CD8-positive, alpha-beta memory T cell (primary cell): ENCODE data around the gene TMEM121B. TPM values are rescaled to one million over a fixed set of nuclear protein-coding genes. Genes with fewer than 3 reads are reported as not detected.

ENCODE experiments used
- CTCF ChIA-PET: fragments of 350-600 bp; sonication (Branson Sonifier 250); formaldehyde crosslinking; loops from one replicate; lab custom pipeline; 2021; ENCODE audit warnings: antibody characterized with exemption; lab: Charles Lee
- POLR2A ChIA-PET: fragments of 350-600 bp; sonication (Branson Sonifier 250); formaldehyde crosslinking; loops from one replicate; lab custom pipeline; 2021; ENCODE audit warnings: antibody characterized with exemption; lab: Charles Lee
- DNase-seq, 5 donors: peaks; one replicate each; pipeline versions ENCODE4 v3.0.0 to v3.0.0-alpha.2; 2020 to 2022; ENCODE audit warnings: mixed read lengths in 1 of 5
- H3K27ac ChIP-seq: one replicate; pipeline ENCODE4 v1.7.0; 2013; ENCODE audit warnings: low read depth, mild to moderate bottlenecking, low read length, moderate library complexity
- H3K27me3 ChIP-seq: 2 replicates; pipeline ENCODE4 v1.7.0; 2013; ENCODE audit warnings: low read length, mild to moderate bottlenecking; ENCODE audit not compliant: insufficient read depth, poor library complexity, severe bottlenecking
- H3K36me3 ChIP-seq: 2 replicates; pipeline ENCODE4 v1.7.0; 2013; ENCODE audit warnings: mild to moderate bottlenecking, low read length, moderate library complexity; ENCODE audit not compliant: insufficient read depth
- H3K4me1 ChIP-seq: 2 replicates; pipeline ENCODE4 v1.7.0; 2013; ENCODE audit warnings: mild to moderate bottlenecking, low read length, moderate library complexity; ENCODE audit not compliant: insufficient read depth
- H3K4me3 ChIP-seq: 2 replicates; pipeline ENCODE4 v1.7.0; 2013; ENCODE audit warnings: mild to moderate bottlenecking, low read length
- H3K9me3 ChIP-seq: 2 replicates; pipeline ENCODE4 v1.7.0; 2013; ENCODE audit warnings: mild to moderate bottlenecking, low read length
- H3K27ac Mint-ChIP-seq, 8 donors: one replicate each; pipeline ENCODE4 v1.8.0; 2020 to 2021; ENCODE audit warnings: mixed read lengths in 8 of 8, mild to moderate bottlenecking in 6 of 8, inconsistent platforms in 3 of 8, moderate library complexity in 3 of 8
- H3K27me3 Mint-ChIP-seq, 2 donors: one replicate each; pipeline ENCODE4 v1.8.0; 2020 to 2021; ENCODE audit warnings: mixed read lengths in 2 of 2, mild to moderate bottlenecking in 1 of 2, moderate library complexity in 1 of 2
- H3K36me3 Mint-ChIP-seq, 3 donors: one replicate each; pipeline ENCODE4 v1.8.0; 2020 to 2021; ENCODE audit warnings: mixed read lengths in 3 of 3, inconsistent platforms in 1 of 3, mild to moderate bottlenecking in 1 of 3
- H3K4me1 Mint-ChIP-seq, 3 donors: one replicate each; pipeline ENCODE4 v1.8.0; 2020 to 2021; ENCODE audit warnings: mixed read lengths in 3 of 3, inconsistent platforms in 1 of 3, mild to moderate bottlenecking in 1 of 3
- H3K4me3 Mint-ChIP-seq, 7 donors: one replicate each; pipeline ENCODE4 v1.8.0; 2020 to 2021; ENCODE audit warnings: mixed read lengths in 7 of 7, mild to moderate bottlenecking in 6 of 7, moderate library complexity in 4 of 7, inconsistent platforms in 2 of 7
- H3K9me3 Mint-ChIP-seq, 5 donors: one replicate each; pipeline ENCODE4 v1.8.0; 2020 to 2022; ENCODE audit warnings: mixed read lengths in 5 of 5, mild to moderate bottlenecking in 3 of 5, moderate library complexity in 2 of 5, inconsistent platforms in 1 of 5
- polyA plus RNA-seq: library from polyadenylated mRNA; unstranded; fragments of 300-500 nt; fragmentation: Illumina TruSeq; gene quantifications from one replicate; pipeline ENCODE4 v1.2.3, GENCODE V29; 2021
- total RNA-seq, 2 experiments: library from RNA; stranded (reverse); gene quantifications; one replicate each; pipeline ENCODE4 v1.2.3, GENCODE V29; 2021

TMEM121B gene
- total and polyA plus RNA-seq, 3 experiments from 2014 or later = 0.11 to 0.15 TPM; not detected in 1

- no peaks in the 10 kb centered on the region for H3K27me3 Mint-ChIP-seq
- peaks cover 0 to 1% (median 0%) of the 10 kb centered on the region in 3 donors for H3K36me3 Mint-ChIP-seq
- Histone ChIP-seq H3K36me3 (no peaks in the 10 kb centered on the region), H3K27me3 (no peaks in the 10 kb centered on the region), H3K4me3 (peak within 1 kb of the TSS; percentile 80), H3K27ac (peak within 1 kb of the TSS; percentile 61), H3K9me3 (no peaks in the 10 kb centered on the region), H3K4me1 (peaks cover 34% of the 10 kb centered on the region)
- peak within 1 kb of the TSS; percentile 46 to 85 (median 72) for H3K27ac Mint-ChIP-seq
- DNase-seq = peak; percentile 80 to 91 (median 86)
- CTCF ChIA-PET = interaction anchor here (1.0 to 7.5 kb wide), 3 partner anchors 14 to 343 kb away, joined by 3 to 76 read pairs (median 3); no protein-coding TSS in a partner anchor
- H3K4me1 Mint-ChIP-seq = peaks cover 25 to 42% (median 39%) of the 10 kb centered on the region in 3 donors
- H3K9me3 Mint-ChIP-seq = no peaks in the 10 kb centered on the region
- POLR2A ChIA-PET = interaction anchor here (0.6 to 0.7 kb wide), 2 partner anchors 12 to 70 kb away, joined by 3 read pairs; no protein-coding TSS in a partner anchor
- H3K4me3 Mint-ChIP-seq = peak within 1 kb of the TSS; percentile 81 to 92 (median 85)
These were observed 37.7 kb upstream of the TMEM121B start, which contains the start of gene HDHD5 for GRCh38 chr22:17158568-17159503. TSS of gene HDHD5 (minus strand) at chr22:17159277. CDS start at chr22:17159251, 26 bp downstream.

- Histone ChIP-seq H3K4me1 (peaks cover 34% of the 10 kb centered on the region), H3K27ac (peak overlapping the region; percentile 61), H3K27me3 (no peaks in the 10 kb centered on the region), H3K4me3 (peak overlapping the region; percentile 80), H3K36me3 (no peaks in the 10 kb centered on the region), H3K9me3 (no peaks in the 10 kb centered on the region)
- no peaks in the 10 kb centered on the region for H3K9me3 Mint-ChIP-seq
- H3K36me3 Mint-ChIP-seq = peaks cover 0 to 1% (median 0%) of the 10 kb centered on the region in 3 donors
- peak overlapping the region; percentile 77 to 92 (median 85) for H3K4me3 Mint-ChIP-seq
- ChIA-PET POLR2A (interaction anchor here (0.7 kb wide), 1 partner anchor 13 kb away, joined by 3 read pairs; no protein-coding TSS in a partner anchor), CTCF (interaction anchor here (0.9 to 7.5 kb wide), 5 partner anchors 12 to 343 kb away, joined by 3 to 76 read pairs (median 3); no protein-coding TSS in a partner anchor)
- H3K4me1 Mint-ChIP-seq = peaks cover 28 to 46% (median 39%) of the 10 kb centered on the region in 3 donors
- H3K27ac Mint-ChIP-seq = peak overlapping the region in 6 of 8 donors; percentile 10 to 79 (median 57)
- no peaks in the 10 kb centered on the region for H3K27me3 Mint-ChIP-seq
- DNase-seq = no peak
These were observed 37.0 kb upstream of the TMEM121B start for GRCh38 chr22:17158176-17158567.

- no peak for DNase-seq
- H3K27me3 Mint-ChIP-seq = no peaks in the 10 kb centered on the region
- H3K4me3 Mint-ChIP-seq = peak overlapping the region; percentile 77 to 92 (median 85)
- H3K27me3 ChIP-seq = no peaks in the 10 kb centered on the region
- H3K4me1 Mint-ChIP-seq = peaks cover 28 to 49% (median 39%) of the 10 kb centered on the region in 3 donors
- H3K4me3 ChIP-seq = no peak overlapping the region
- H3K9me3 Mint-ChIP-seq = no peaks in the 10 kb centered on the region
- H3K27ac ChIP-seq = no peak overlapping the region
- CTCF ChIA-PET = interaction anchor here (0.8 to 7.5 kb wide), 5 partner anchors 12 to 344 kb away, joined by 3 to 76 read pairs (median 3); no protein-coding TSS in a partner anchor
- H3K4me1 ChIP-seq = peaks cover 34% of the 10 kb centered on the region
- POLR2A ChIA-PET = no interaction called here
- peaks cover 0 to 1% (median 0%) of the 10 kb centered on the region in 3 donors for H3K36me3 Mint-ChIP-seq
- no peaks in the 10 kb centered on the region for H3K9me3 ChIP-seq
- no peaks in the 10 kb centered on the region for H3K36me3 ChIP-seq
- H3K27ac Mint-ChIP-seq = peak overlapping the region in 3 of 8 donors; percentile 10 to 79 (median 72)
These were observed 36.6 kb upstream of the TMEM121B start for GRCh38 chr22:17157714-17158113.

- Histone ChIP-seq H3K36me3 (no peaks in the 10 kb centered on the region), H3K27ac (no peak overlapping the region), H3K9me3 (no peaks in the 10 kb centered on the region), H3K27me3 (no peaks in the 10 kb centered on the region), H3K4me1 (peaks cover 34% of the 10 kb centered on the region), H3K4me3 (no peak overlapping the region)
- Mint-ChIP-seq H3K9me3 (no peaks in the 10 kb centered on the region), H3K4me1 (peaks cover 37 to 58% (median 51%) of the 10 kb centered on the region in 3 donors), H3K4me3 (peak overlapping the region in 3 of 7 donors; percentile 6 to 50 (median 38)), H3K27me3 (no peaks in the 10 kb centered on the region), H3K27ac (no peak overlapping the region), H3K36me3 (peaks cover 0 to 7% (median 4%) of the 10 kb centered on the region in 3 donors)
- ChIA-PET CTCF (no interaction called here), POLR2A (no interaction called here)
- DNase-seq = no peak
These were observed 34.8 kb upstream of the TMEM121B start for GRCh38 chr22:17155941-17156340.

- H3K4me1 ChIP-seq = peaks cover 20% of the 10 kb centered on the region
- CTCF ChIA-PET = no interaction called here
- H3K27ac Mint-ChIP-seq = peak overlapping the region in 2 of 8 donors; percentile 3 to 47
These were observed 31.8 kb upstream of the TMEM121B start for GRCh38 chr22:17152971-17153370.

GRCh38 chr22:17152340-17152739 is 31.2 kb upstream of the TMEM121B start:
- Mint-ChIP-seq H3K4me3 (peak overlapping the region in 1 of 7 donors; percentile 5), H3K9me3 (no peaks in the 10 kb centered on the region), H3K4me1 (peaks cover 21 to 40% (median 39%) of the 10 kb centered on the region in 3 donors), H3K27ac (peak overlapping the region in 2 of 8 donors; percentile 64 to 82), H3K27me3 (no peaks in the 10 kb centered on the region), H3K36me3 (peaks cover 0 to 23% (median 6%) of the 10 kb centered on the region in 3 donors)
- H3K27me3 ChIP-seq = no peaks in the 10 kb centered on the region
- H3K4me1 ChIP-seq = peaks cover 14% of the 10 kb centered on the region
- H3K27ac ChIP-seq = no peak overlapping the region
- DNase-seq = no peak
- ChIA-PET CTCF (no interaction called here), POLR2A (no interaction called here)
- peaks cover 4% of the 10 kb centered on the region for H3K36me3 ChIP-seq
- H3K4me3 ChIP-seq = no peak overlapping the region
- H3K9me3 ChIP-seq = no peaks in the 10 kb centered on the region

More at GRCh38 chr22:17152971-17153370, 31.8 kb upstream of the TMEM121B start:
- Mint-ChIP-seq H3K27me3 (no peaks in the 10 kb centered on the region), H3K36me3 (peaks cover 0 to 18% (median 4%) of the 10 kb centered on the region in 3 donors), H3K4me3 (no peak overlapping the region), H3K4me1 (peaks cover 27 to 46% (median 45%) of the 10 kb centered on the region in 3 donors), H3K9me3 (no peaks in the 10 kb centered on the region)
- Histone ChIP-seq H3K27me3 (no peaks in the 10 kb centered on the region), H3K36me3 (no peaks in the 10 kb centered on the region), H3K4me3 (no peak overlapping the region), H3K27ac (no peak overlapping the region), H3K9me3 (no peaks in the 10 kb centered on the region)
- no peak for DNase-seq
- POLR2A ChIA-PET = no interaction called here

GRCh38 chr22:17149076-17149815 is 28.1 kb upstream of the TMEM121B start:
- ChIA-PET CTCF (interaction anchor here (1.6 kb wide), 1 partner anchor 22 kb away, joined by 6 read pairs; no protein-coding TSS in a partner anchor), POLR2A (no interaction called here)
- H3K4me3 Mint-ChIP-seq = no peak overlapping the region
- H3K4me3 ChIP-seq = no peak overlapping the region
- H3K9me3 ChIP-seq = no peaks in the 10 kb centered on the region
- no peaks in the 10 kb centered on the region for H3K9me3 Mint-ChIP-seq
- peaks cover 0 to 39% (median 8%) of the 10 kb centered on the region in 3 donors for H3K36me3 Mint-ChIP-seq
- DNase-seq = no peak
- no peaks in the 10 kb centered on the region for H3K27me3 ChIP-seq
- peaks cover 5% of the 10 kb centered on the region for H3K36me3 ChIP-seq
- H3K27me3 Mint-ChIP-seq = no peaks in the 10 kb centered on the region
- no peaks in the 10 kb centered on the region for H3K4me1 ChIP-seq
- peaks cover 12 to 19% (median 19%) of the 10 kb centered on the region in 3 donors for H3K4me1 Mint-ChIP-seq
- no peak overlapping the region for H3K27ac ChIP-seq
- H3K27ac Mint-ChIP-seq = peak overlapping the region in 1 of 8 donors; percentile 63
